Epithelial cell of proximal tubule (primary cell): Measurements from ENCODE around the gene TEX53. TPM values are rescaled to one million over a fixed set of nuclear protein-coding genes. Genes with fewer than 3 reads are reported as not detected.
A peak's percentile ranks its signal among the peaks of the same experiment; 100 is the strongest.

Source experiments
- DNase-seq: peaks from one replicate; pipeline ENCODE4 v3.0.0-alpha.2; 2011; ENCODE audit warnings: low read depth
- H3K4me3 ChIP-seq: 2 replicates; pipeline ENCODE4 v1.5.1; 2011; ENCODE audit warnings: low read depth, mild to moderate bottlenecking, low read length
- total RNA-seq: library from RNA; depleted of rRNA; stranded (reverse); fragments of >200 nt; gene quantifications from 2 replicates; pipeline ENCODE4 v1.2.3, GENCODE V29; 2015
- TF ChIP-seq, protein P1 (sequence below): conservative IDR thresholded peaks from 2 replicates; pipeline ENCODE4 v1.5.1; 2012; ENCODE audit warnings: low read depth, mild to moderate bottlenecking, low read length

TEX53 gene
- total RNA-seq, 1 donor from 2014 or later, result not detected

DNA sequence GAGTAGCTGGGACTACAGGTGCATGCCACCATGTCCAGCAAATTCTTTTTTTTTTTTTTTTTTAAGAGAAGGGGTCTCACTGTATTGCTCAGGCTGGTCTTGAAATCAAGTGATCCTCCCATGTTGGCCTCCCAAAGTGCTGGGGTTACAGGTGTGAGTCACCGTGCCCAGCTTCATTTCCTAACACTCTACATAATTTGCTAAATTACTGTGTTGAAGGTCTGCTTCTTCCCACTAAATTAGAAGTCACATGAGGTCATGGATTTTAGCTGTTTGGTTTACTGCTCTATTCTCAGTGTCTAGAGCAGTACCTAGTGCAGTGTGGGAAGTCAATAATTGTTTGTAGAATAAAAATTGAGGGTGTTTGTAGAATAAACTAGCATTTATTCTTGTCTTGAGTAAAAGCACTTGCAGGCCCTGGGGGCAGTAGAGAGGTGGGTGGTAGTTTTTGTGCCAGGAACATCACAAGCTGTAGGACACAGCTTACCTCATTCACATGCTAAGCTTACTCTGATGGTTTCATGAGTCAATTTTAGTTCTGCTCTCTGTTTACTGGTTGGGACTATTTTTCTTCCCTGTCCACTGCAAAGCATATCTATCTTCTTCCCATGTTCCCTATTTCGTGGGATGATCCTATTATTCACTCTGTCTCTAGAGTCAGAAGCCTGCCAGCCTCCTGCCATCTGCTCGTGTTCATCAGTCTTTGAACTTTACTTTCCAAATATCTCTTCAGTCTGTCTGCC, 17.4 kb upstream of the TEX53 start:
- TF ChIP-seq, protein P1, sequence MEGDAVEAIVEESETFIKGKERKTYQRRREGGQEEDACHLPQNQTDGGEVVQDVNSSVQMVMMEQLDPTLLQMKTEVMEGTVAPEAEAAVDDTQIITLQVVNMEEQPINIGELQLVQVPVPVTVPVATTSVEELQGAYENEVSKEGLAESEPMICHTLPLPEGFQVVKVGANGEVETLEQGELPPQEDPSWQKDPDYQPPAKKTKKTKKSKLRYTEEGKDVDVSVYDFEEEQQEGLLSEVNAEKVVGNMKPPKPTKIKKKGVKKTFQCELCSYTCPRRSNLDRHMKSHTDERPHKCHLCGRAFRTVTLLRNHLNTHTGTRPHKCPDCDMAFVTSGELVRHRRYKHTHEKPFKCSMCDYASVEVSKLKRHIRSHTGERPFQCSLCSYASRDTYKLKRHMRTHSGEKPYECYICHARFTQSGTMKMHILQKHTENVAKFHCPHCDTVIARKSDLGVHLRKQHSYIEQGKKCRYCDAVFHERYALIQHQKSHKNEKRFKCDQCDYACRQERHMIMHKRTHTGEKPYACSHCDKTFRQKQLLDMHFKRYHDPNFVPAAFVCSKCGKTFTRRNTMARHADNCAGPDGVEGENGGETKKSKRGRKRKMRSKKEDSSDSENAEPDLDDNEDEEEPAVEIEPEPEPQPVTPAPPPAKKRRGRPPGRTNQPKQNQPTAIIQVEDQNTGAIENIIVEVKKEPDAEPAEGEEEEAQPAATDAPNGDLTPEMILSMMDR, result peak; percentile 16
- H3K4me3 ChIP-seq, result no peak overlapping the region
- no peak for DNase-seq

DNA sequence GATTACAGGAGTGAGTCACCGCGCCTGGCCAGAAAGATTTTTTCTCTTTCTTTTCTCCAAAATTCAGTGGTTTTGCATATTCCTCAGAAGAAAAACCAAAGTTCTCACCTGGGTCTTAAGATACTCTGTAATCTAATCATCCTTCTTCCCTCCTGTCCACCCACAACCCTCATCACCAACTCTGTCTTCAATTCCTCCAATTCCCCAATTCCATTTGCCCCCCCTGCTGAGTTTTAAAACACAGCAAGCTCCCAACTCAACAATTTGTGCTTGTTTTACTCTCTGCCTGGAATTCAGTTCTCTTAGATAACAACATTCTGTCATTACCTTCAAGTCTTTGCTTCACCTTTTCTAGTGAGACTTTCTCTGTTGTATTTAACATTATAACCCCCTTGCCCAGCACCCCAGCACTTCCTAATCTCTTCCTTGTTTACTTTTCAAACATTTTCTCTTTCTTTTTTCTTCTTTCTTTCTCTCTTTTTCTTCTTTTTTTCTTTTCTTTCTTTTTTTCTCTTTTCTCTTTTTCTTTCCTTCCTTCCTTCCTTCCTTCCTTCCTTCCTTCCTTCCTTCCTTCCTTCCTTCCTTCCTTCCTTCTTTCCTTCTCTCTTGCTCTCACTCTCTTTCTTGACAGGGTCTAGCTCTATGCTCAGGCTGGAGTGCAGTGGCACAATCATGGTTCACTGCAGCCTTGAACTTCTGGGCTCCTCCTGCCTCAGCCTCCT, 16.6 kb upstream of the TEX53 start:
- DNase-seq, result no peak
- no peak overlapping the region for H3K4me3 ChIP-seq
- TF ChIP-seq, protein P1, result no peak

DNA sequence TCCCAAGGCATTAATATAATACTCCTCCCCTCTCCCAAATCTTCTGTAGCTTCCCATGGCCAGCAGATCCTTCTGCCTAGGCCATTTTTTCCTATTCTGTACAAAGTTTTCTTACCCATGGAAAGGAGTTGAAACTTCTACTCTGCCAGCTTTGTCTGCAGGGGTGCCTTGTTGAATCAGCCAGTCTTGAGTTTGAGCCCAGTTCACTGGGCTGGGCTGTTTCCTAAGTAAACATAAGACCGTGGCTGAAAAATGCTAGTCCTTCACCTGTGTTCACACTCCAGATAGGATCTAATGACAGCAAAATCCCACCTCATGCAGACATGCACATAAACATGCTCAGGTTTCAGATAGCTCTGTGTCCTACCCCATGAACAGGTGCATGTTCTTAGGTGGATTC, 14.0 kb upstream of the TEX53 start:
- DNase-seq, result no peak
- TF ChIP-seq, protein P1, result no peak
- H3K4me3 ChIP-seq, result no peak overlapping the region

DNA sequence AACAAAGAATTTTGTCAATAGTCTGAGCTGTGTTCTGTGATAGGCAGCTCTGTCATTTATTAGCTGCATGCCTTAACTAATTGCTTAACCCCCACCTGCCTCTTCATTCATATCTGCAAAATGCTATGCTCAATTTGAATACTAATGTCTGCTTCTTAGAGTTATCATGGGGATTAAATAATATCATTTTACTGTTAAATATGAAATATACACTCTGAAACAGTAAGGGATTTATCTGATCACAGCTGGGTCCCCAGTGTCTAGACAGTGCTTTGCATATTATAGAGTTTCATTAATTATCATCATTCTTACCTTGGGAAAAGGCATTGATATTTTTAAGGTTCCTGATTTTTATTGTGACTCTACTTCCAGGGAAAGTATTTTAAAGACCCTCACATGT, 12.4 kb upstream of the TEX53 start:
- TF ChIP-seq, protein P1, result no peak
- DNase-seq, result no peak
- H3K4me3 ChIP-seq, result no peak overlapping the region

DNA sequence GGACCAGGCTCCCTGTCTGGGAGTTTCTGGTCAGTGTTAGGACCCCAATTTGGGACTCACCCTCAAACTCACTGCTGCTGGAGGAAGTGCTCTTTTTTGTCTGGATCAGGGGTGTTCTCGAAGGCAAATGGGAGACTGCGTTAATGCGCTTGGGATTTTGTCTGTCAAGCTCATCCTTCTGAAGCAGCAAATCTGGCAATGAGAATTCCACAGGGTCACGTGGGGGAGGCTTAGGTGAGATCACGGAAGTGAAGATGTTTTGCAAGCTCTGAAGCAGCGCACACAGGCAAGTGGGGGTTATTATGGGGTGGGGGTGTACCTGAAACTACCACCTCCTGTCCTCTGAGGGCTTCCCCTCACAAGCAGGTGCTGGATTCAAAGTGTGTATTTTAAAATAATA, 10.5 kb upstream of the TEX53 start:
- TF ChIP-seq, protein P1, result no peak
- no peak overlapping the region for H3K4me3 ChIP-seq
- no peak for DNase-seq

DNA sequence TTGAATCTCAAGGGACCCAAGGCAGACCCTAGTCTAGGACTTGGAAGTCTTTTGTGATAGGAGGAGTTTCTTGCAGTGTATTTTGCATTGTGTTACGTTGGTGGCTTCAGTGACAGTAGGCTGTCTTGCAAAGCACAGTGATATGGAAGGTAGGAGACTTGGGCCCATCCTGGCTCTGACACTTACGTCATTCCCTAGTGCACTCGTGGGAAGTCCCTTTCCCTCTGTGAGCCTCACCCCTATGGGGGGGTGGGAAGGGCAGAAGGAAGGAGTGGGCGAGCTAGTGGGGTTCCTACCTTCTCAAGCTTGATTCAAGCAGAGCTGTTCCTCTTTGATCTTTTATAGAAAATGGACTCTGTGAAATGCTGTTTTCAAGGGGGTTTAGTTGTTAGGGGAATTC, 9.2 kb upstream of the TEX53 start:
- TF ChIP-seq, protein P1, result no peak
- H3K4me3 ChIP-seq, result no peak overlapping the region
- no peak for DNase-seq
